Naive thymus-derived CD4-positive, alpha-beta T cell (primary cell): ENCODE results near the gene FDPS. TPM values are rescaled to one million over a fixed set of nuclear protein-coding genes. Genes with fewer than 3 reads are reported as not detected.

Source experiments
- ATAC-seq: fragments of 150-1000 bp; cut with Tn5 transposase; 2 replicates; pipeline ENCODE4 v1.10.0; 2021; ENCODE audit warnings: mild to moderate bottlenecking, moderate library complexity
- CTCF ChIA-PET: fragments of 350-600 bp; sonication (Branson Sonifier 250); formaldehyde crosslinking; loops from one replicate; lab custom pipeline; 2021; ENCODE audit warnings: antibody characterized with exemption; lab: Charles Lee
- POLR2A ChIA-PET: fragments of 350-600 bp; sonication (Branson Sonifier 250); formaldehyde crosslinking; loops from one replicate; lab custom pipeline; 2021; ENCODE audit warnings: antibody characterized with exemption, inconsistent platforms; lab: Charles Lee
- DNase-seq, 9 donors: peaks; one replicate each; pipeline versions ENCODE4 v3.0.0 to v3.0.0-alpha.2; 2020 to 2022; ENCODE audit warnings: mixed read lengths in 1 of 9
- H3K27ac ChIP-seq: one replicate; pipeline ENCODE4 v1.7.0; 2013; ENCODE audit warnings: mild to moderate bottlenecking, low read depth, low read length, moderate library complexity
- H3K27me3 ChIP-seq, 2 donors: one replicate each; pipeline ENCODE4 v1.7.0; 2013; ENCODE audit warnings: low read length in 2 of 2, mild to moderate bottlenecking in 2 of 2, moderate library complexity in 2 of 2; ENCODE audit not compliant: control insufficient read depth in 2 of 2, insufficient read depth in 2 of 2
- H3K36me3 ChIP-seq, 3 experiments: 1 replicate in 2 of 3; 2 replicates in 1 of 3; pipeline ENCODE4 v1.7.0; 2013; ENCODE audit warnings: low read length in 3 of 3, mild to moderate bottlenecking in 3 of 3, moderate library complexity in 1 of 3; ENCODE audit not compliant: insufficient read depth in 3 of 3, control insufficient read depth in 2 of 3
- H3K4me1 ChIP-seq, 2 donors: one replicate each; pipeline ENCODE4 v1.7.0; 2013; ENCODE audit warnings: low read length in 2 of 2, mild to moderate bottlenecking in 2 of 2, moderate library complexity in 1 of 2; ENCODE audit not compliant: control insufficient read depth in 2 of 2, insufficient read depth in 2 of 2
- H3K4me3 ChIP-seq: 2 replicates; pipeline ENCODE4 v1.7.0; 2013; ENCODE audit warnings: mild to moderate bottlenecking, low read length
- H3K9me3 ChIP-seq, 3 experiments: 1 replicate in 2 of 3; 2 replicates in 1 of 3; pipeline ENCODE4 v1.7.0; 2013; ENCODE audit warnings: low read length in 3 of 3; ENCODE audit not compliant: control insufficient read depth in 2 of 3
- H3K27ac Mint-ChIP-seq, 9 donors: one replicate each; pipeline ENCODE4 v1.8.0; 2020 to 2022; ENCODE audit warnings: mixed read lengths in 9 of 9, mild to moderate bottlenecking in 8 of 9, moderate library complexity in 5 of 9, inconsistent platforms in 2 of 9
- H3K27me3 Mint-ChIP-seq, 5 donors: one replicate each; pipeline ENCODE4 v1.8.0; 2021 to 2022; ENCODE audit warnings: mixed read lengths in 5 of 5, mild to moderate bottlenecking in 1 of 5
- H3K36me3 Mint-ChIP-seq, 5 donors: one replicate each; pipeline ENCODE4 v1.8.0; 2020 to 2022; ENCODE audit warnings: mixed read lengths in 5 of 5, mild to moderate bottlenecking in 3 of 5, inconsistent platforms in 1 of 5
- H3K4me1 Mint-ChIP-seq, 7 donors: one replicate each; pipeline ENCODE4 v1.8.0; 2020 to 2022; ENCODE audit warnings: mixed read lengths in 7 of 7, mild to moderate bottlenecking in 3 of 7, inconsistent platforms in 1 of 7
- H3K4me3 Mint-ChIP-seq, 10 donors: one replicate each; pipeline ENCODE4 v1.8.0; 2020 to 2022; ENCODE audit warnings: mild to moderate bottlenecking in 10 of 10, mixed read lengths in 10 of 10, moderate library complexity in 6 of 10, inconsistent platforms in 2 of 10
- H3K9me3 Mint-ChIP-seq, 11 donors: one replicate each; pipeline ENCODE4 v1.8.0; 2020 to 2022; ENCODE audit warnings: mixed read lengths in 11 of 11, mild to moderate bottlenecking in 4 of 11, inconsistent platforms in 1 of 11, moderate library complexity in 1 of 11
- intact Hi-C, 2 donors: fragments of 100-400 bp; cut with micrococcal nuclease; formaldehyde crosslinking; loops; one replicate each; pipeline ENCODE4 v1.15.1; 2023
- polyA plus RNA-seq, 2 donors: library from polyadenylated mRNA; unstranded; fragments of 300-500 nt; fragmentation: Illumina TruSeq; gene quantifications; one replicate each; pipeline ENCODE4 v1.2.3, GENCODE V29; 2021
- total RNA-seq, 6 experiments: library from RNA in 5 of 6; stranded (reverse) in 5 of 6; gene quantifications; 1 replicate in 5 of 6; 2 replicates in 1 of 6; pipeline ENCODE4 v1.2.3 and lab custom pipeline; 2021 to 2026

FDPS gene
- total and polyA plus RNA-seq, 7 experiments from 2014 or later, result 58.5 to 193 (median 83.8) TPM

DNA sequence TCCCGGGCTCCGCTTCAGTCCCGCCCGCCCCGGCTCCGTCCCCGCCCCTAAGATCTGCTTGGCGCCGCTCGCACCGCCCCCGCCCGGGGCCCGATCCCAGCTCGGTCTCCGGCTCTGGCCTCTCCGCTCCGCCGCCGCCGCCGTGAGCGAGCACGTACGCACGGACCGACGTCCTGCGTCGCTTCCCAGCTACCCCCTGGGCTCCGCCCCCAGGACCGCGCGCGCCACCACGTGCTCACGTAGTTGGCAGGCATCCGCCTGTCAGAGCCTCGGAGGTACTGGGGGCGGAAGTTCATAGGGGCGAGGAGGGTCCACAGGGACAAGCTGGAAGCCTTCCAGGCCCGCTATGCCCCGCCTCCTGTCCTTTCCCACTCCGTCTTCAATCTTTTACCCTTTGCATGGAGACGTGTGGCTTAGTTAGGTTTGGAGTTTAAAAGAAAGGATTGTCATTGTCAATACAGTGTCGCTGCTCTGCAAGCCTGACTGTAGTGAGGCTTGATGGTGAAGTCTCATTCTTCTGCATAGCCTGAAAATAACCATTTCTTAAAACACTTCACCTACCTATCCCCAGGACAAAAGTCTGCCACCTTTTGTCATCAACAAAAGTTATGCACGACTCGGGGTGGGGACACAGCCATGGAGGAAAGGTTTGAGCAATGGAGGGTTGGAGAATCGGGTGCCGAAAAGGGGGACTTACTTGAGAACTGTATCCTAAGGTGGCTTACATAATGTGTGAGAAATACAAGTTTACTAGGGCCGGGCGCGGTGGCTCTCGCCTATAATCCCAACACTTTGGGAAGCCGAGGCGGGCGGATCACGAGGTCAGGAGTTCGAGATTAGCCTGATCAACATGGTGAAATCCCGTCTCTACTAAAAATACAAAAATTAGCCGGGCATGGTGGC lies 35.1 kb upstream of the FDPS start, which contains the start of gene CLK2:
CLK2 (minus strand) TSS at position 162 of the 903 bp plus-strand sequence. CDS start 2,527 bp downstream, outside the sequence.
- DNase-seq, result peak; percentile 88 to 98 (median 92)
- peaks cover 21 to 26% of the 10 kb centered on the region in 2 donors for H3K4me1 ChIP-seq
- no peaks in the 10 kb centered on the region for H3K9me3 ChIP-seq
- H3K4me3 ChIP-seq, result peak within 1 kb of the TSS; percentile 52
- peak within 1 kb of the TSS; percentile 84 for H3K27ac ChIP-seq
- Mint-ChIP-seq H3K9me3 (no peaks in the 10 kb centered on the region), H3K27me3 (peaks cover 0 to 4% (median 0%) of the 10 kb centered on the region in 5 donors), H3K27ac (peak within 1 kb of the TSS; percentile 72 to 98 (median 94)), H3K4me3 (peak within 1 kb of the TSS; percentile 84 to 97 (median 94)), H3K4me1 (peaks cover 30 to 59% (median 53%) of the 10 kb centered on the region in 7 donors), H3K36me3 (peaks cover 0 to 24% (median 10%) of the 10 kb centered on the region in 5 donors)
- H3K36me3 ChIP-seq, result peaks cover 4 to 27% (median 10%) of the 10 kb centered on the region in 3 experiments
- ATAC-seq, result peak; percentile 91
- ChIA-PET CTCF (interaction anchor here (0.6 to 3.1 kb wide), 5 partner anchors 10 to 1525 kb away, joined by 3 to 18 read pairs (median 4); no protein-coding TSS in a partner anchor), POLR2A (interaction anchor here (0.5 to 4.3 kb wide), 10 partner anchors 10 to 66 kb away, joined by 3 to 40 read pairs (median 4); partner anchors contain the start of genes SCAMP3 and THBS3)
- no peaks in the 10 kb centered on the region for H3K27me3 ChIP-seq
- intact Hi-C loops, result loop anchor here (1.0 to 10.0 kb wide), 13 partner anchors 11 to 781 kb away; partner anchors contain the start of genes ENTREP3 (in 2 of the 2), FDPS (in 2 of the 2), GON4L (in 2 of the 2) and SCAMP3 (in 2 of the 2)

DNA sequence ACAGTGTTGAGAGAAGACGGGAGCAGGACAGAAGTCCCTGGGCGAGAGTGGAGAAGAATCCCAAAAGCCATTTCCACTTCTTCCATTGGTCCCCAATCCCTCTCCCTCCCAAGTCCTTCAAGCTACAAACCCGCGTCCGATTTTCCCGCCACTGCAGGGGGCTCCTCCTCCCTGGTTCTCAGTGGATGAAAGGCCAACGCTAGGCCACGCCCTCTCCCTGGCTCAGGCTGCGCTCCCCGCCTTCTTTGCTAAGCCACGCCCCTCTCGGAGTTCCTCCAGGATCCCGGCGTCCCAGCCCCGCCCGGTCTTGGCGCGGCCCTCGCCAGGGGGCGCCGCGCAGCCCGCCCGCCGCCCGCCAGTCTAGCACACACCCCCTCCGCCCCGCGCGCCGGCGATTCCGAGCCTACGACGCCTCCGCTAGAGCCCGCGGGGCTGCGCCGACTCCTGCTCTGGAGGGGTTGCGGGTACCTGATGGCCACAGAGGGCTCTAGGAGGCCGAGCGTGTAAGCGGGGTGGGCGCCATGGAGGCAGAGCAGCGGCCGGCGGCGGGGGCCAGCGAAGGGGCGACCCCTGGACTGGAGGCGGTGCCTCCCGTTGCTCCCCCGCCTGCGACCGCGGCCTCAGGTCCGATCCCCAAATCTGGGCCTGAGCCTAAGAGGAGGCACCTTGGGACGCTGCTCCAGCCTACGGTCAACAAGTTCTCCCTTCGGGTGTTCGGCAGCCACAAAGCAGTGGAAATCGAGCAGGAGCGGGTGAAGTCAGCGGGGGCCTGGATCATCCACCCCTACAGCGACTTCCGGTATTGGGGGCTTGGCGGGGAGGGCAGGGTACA lies 31.4 kb upstream of the FDPS start, which contains the start of gene HCN3:
HCN3 (plus strand) TSS at position 394 of the 832 bp plus-strand sequence; CDS start at position 522, 128 bp downstream.
- peaks cover 18 to 19% of the 10 kb centered on the region in 2 donors for H3K4me1 ChIP-seq
- H3K4me3 ChIP-seq, result peak within 1 kb of the TSS; percentile 59
- Mint-ChIP-seq H3K27ac (peak within 1 kb of the TSS in 8 of 9 donors; percentile 44 to 83 (median 69)), H3K36me3 (peaks cover 0 to 10% (median 0%) of the 10 kb centered on the region in 5 donors), H3K27me3 (peaks cover 0 to 11% (median 0%) of the 10 kb centered on the region in 5 donors), H3K4me1 (peaks cover 24 to 47% (median 38%) of the 10 kb centered on the region in 7 donors), H3K4me3 (peak within 1 kb of the TSS; percentile 75 to 90 (median 86)), H3K9me3 (no peaks in the 10 kb centered on the region)
- H3K36me3 ChIP-seq, result peaks cover 0 to 3% (median 0%) of the 10 kb centered on the region in 3 experiments
- H3K27me3 ChIP-seq, result no peaks in the 10 kb centered on the region
- DNase-seq, result peak; percentile 68 to 95 (median 70)
- POLR2A ChIA-PET, result interaction anchor here (1.2 to 1.6 kb wide), 3 partner anchors 15 to 46 kb away, joined by 4 to 5 read pairs (median 4); partner anchors contain the start of genes RUSC1 and SCAMP3
- H3K9me3 ChIP-seq, result no peaks in the 10 kb centered on the region
- CTCF ChIA-PET, result interaction anchor here (1.2 kb wide), 1 partner anchor 46 kb away, joined by 6 read pairs; no protein-coding TSS in a partner anchor
- H3K27ac ChIP-seq, result peak within 1 kb of the TSS; percentile 36
- intact Hi-C loops, result loop anchor here (1.0 to 10.0 kb wide), 9 partner anchors 15 to 778 kb away; partner anchors contain the start of genes FDPS (in 2 of the 2), DAP3 (in 1 of the 2), LAMTOR2 (in 1 of the 2) and SCAMP3 (in 1 of the 2)
- peak; percentile 71 for ATAC-seq

DNA sequence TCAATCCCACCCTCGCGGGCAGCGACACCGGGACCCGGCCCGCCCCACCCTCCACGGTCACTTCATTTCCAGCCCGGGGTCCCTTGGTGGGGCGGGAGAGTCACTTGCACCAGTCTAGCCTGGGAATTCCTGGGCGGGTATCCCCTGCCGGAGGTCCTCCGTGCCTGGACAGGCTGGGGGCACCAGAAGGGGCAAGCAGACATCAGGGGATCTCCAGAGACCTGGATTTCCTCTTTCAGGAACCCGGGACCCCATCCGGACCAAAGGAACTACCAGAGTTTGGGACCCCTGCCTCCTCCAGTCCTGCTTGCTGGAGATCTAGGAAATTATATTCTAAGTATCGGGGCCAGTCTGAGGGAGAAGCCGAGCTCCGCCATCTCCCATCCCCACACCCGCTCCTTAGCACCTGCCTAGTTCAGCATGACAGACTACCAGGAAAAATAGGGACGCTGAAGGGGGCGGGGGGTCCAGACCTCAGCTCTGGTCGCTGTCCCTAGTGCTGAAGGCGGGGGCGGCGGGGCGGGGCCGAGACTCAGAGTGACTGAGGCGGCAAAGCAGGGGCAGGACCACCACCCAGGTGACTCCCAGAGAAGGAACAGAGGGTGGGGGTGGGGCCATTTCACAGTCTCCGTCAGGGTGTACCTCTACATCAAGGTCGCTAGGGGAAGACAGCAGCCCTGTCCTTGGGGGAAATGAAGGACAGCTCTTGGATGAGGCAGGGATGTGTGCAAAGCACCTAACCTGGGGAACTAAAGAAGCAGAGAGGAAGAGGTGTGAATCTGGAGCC lies 30.6 kb upstream of the FDPS start:
- no peaks in the 10 kb centered on the region for H3K9me3 ChIP-seq
- Mint-ChIP-seq H3K27ac (peak overlapping the region in 8 of 9 donors; percentile 15 to 83 (median 60)), H3K4me3 (peak overlapping the region; percentile 52 to 90 (median 78)), H3K9me3 (no peaks in the 10 kb centered on the region), H3K36me3 (peaks cover 0 to 4% (median 0%) of the 10 kb centered on the region in 5 donors), H3K27me3 (peaks cover 0 to 11% (median 0%) of the 10 kb centered on the region in 5 donors), H3K4me1 (peaks cover 18 to 39% (median 31%) of the 10 kb centered on the region in 7 donors)
- no peaks in the 10 kb centered on the region for H3K27me3 ChIP-seq
- peak; percentile 62 for ATAC-seq
- peaks cover 13 to 16% of the 10 kb centered on the region in 2 donors for H3K4me1 ChIP-seq
- peak overlapping the region; percentile 59 for H3K4me3 ChIP-seq
- CTCF ChIA-PET, result interaction anchor here (0.8 kb wide), 2 partner anchors 15 to 28 kb away, joined by 3 read pairs; no protein-coding TSS in a partner anchor
- intact Hi-C loops, result loop anchor here (1.0 to 10.0 kb wide), 9 partner anchors 16 to 777 kb away; partner anchors contain the start of genes FDPS (in 2 of the 2), DAP3 (in 1 of the 2), LAMTOR2 (in 1 of the 2) and SCAMP3 (in 1 of the 2)
- peaks cover 0 to under 1% (median 0%) of the 10 kb centered on the region in 3 experiments for H3K36me3 ChIP-seq
- peak overlapping the region; percentile 36 for H3K27ac ChIP-seq
- DNase-seq, result peak; percentile 54 to 90 (median 75)
- POLR2A ChIA-PET, result interaction anchor here (1.3 to 2.5 kb wide), 4 partner anchors 11 to 45 kb away, joined by 4 to 11 read pairs (median 4); partner anchors contain the start of genes RUSC1 and SCAMP3

DNA sequence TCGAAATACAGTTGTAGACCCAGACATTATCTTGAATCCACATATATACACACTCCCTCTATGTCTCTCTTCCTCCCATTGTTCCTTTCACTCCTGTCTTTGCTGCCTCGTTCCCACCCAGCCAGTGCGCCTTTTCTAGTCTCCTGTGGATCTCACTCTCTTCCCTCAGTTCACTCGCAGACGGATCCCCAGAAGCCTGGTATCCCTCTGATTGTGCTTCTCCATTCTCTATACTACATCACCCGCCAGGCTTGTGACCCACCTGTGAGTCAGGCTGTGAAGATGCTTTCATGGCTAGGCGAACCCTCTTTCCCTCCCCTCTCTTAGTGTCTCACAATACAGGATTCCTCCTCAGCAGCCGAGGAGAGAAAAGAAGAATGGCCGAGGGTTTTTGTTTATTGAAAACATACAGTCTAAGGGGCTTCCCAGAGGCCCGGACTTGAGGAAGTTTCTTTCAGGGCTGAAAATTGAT lies 29.9 kb upstream of the FDPS start:
- H3K27ac ChIP-seq, result no peak overlapping the region
- ATAC-seq (no peak), DNase-seq (no peak)
- intact Hi-C loops, result loop anchor here in 1 of 2 donors (10.0 kb wide), 2 partner anchors 406 to 776 kb away; partner anchors contain the start of genes DAP3, LAMTOR2, UBQLN4 and YY1AP1
- ChIA-PET CTCF (interaction anchor here (0.8 to 1.1 kb wide), 3 partner anchors 15 to 44 kb away, joined by 3 to 4 read pairs (median 3); no protein-coding TSS in a partner anchor), POLR2A (interaction anchor here (1.3 to 2.5 kb wide), 4 partner anchors 12 to 44 kb away, joined by 4 to 11 read pairs (median 4); partner anchors contain the start of genes RUSC1 and SCAMP3)
- no peak overlapping the region for H3K4me3 ChIP-seq
- H3K4me1 ChIP-seq, result peaks cover 12 to 16% of the 10 kb centered on the region in 2 donors
- Mint-ChIP-seq H3K27me3 (peaks cover 0 to 11% (median 0%) of the 10 kb centered on the region in 5 donors), H3K9me3 (no peaks in the 10 kb centered on the region), H3K4me1 (peaks cover 18 to 34% (median 26%) of the 10 kb centered on the region in 7 donors), H3K27ac (peak overlapping the region; percentile 45 to 83 (median 63)), H3K4me3 (peak overlapping the region; percentile 62 to 90 (median 78)), H3K36me3 (no peaks in the 10 kb centered on the region)
- H3K27me3 ChIP-seq, result no peaks in the 10 kb centered on the region
- no peaks in the 10 kb centered on the region for H3K36me3 ChIP-seq
- no peaks in the 10 kb centered on the region for H3K9me3 ChIP-seq
